Measurements from ENCODE around the gene UGT2B10. TPM values are rescaled to one million over a fixed set of nuclear protein-coding genes. Genes with fewer than 3 reads are reported as not detected.
"Not testable (repeated sequence)": the region's sequence is repeated elsewhere in the genome, so short reads cannot be mapped to it uniquely, and the experiment has no call there.

The UGT2B10 gene
- total RNA-seq, 4 donors from 2014 or later, result not detected

GRCh38 chr4:68808060-68808459, 7.7 kb upstream of the UGT2B10 start:
- H3K27me3 ChIP-seq, result no peaks in the 10 kb centered on the region
- no peak for DNase-seq
- H3K4me1 ChIP-seq, result no peaks in the 10 kb centered on the region
- no peak overlapping the region for H3K27ac ChIP-seq
- H3K4me3 ChIP-seq, result no peak overlapping the region
- no peaks in the 10 kb centered on the region for H3K9me3 ChIP-seq
- TF ChIP-seq CTCF (IDR thresholded peaks at IDR 0.05), result no peak
- TF ChIP-seq POLR2A (IDR thresholded peaks at IDR 0.05), result no peak
- no peaks in the 10 kb centered on the region for H3K36me3 ChIP-seq

GRCh38 chr4:68810919-68811318, 4.9 kb upstream of the UGT2B10 start:
- H3K4me3 ChIP-seq, result no peak overlapping the region
- no peaks in the 10 kb centered on the region for H3K4me1 ChIP-seq
- no peaks in the 10 kb centered on the region for H3K27me3 ChIP-seq
- H3K9me3 ChIP-seq, result no peaks in the 10 kb centered on the region
- H3K27ac ChIP-seq, result no peak overlapping the region
- H3K36me3 ChIP-seq, result no peaks in the 10 kb centered on the region
- TF ChIP-seq POLR2A (IDR thresholded peaks at IDR 0.05), result no peak
- no peak for TF ChIP-seq CTCF (IDR thresholded peaks at IDR 0.05)
- DNase-seq, result no peak

- H3K27ac ChIP-seq, H3K4me3 ChIP-seq, H3K36me3 ChIP-seq, DNase-seq, H3K9me3 ChIP-seq, H3K27me3 ChIP-seq, H3K4me1 ChIP-seq: not testable (repeated sequence)
Observed at GRCh38 chr4:68816410-68817265, 844 bp downstream of the UGT2B10 start.

GRCh38 chr4:68817386-68817785, 1.6 kb downstream of the UGT2B10 start:
- Histone ChIP-seq H3K27ac (no peak overlapping the region), H3K27me3 (no peaks in the 10 kb centered on the region), H3K36me3 (no peaks in the 10 kb centered on the region), H3K4me1 (no peaks in the 10 kb centered on the region), H3K9me3 (no peaks in the 10 kb centered on the region), H3K4me3 (no peak overlapping the region)
- no peak for TF ChIP-seq CTCF (IDR thresholded peaks at IDR 0.05)
- TF ChIP-seq POLR2A (IDR thresholded peaks at IDR 0.05), result no peak
- no peak for DNase-seq

- not testable (repeated sequence) for H3K4me1 ChIP-seq, H3K4me3 ChIP-seq, H3K36me3 ChIP-seq, DNase-seq, H3K27me3 ChIP-seq, H3K9me3 ChIP-seq, H3K27ac ChIP-seq
Observed at GRCh38 chr4:68818030-68818462, 2.3 kb downstream of the UGT2B10 start.

- no peak for DNase-seq
- H3K27ac ChIP-seq, result no peak overlapping the region
- no peaks in the 10 kb centered on the region for H3K36me3 ChIP-seq
- no peak for TF ChIP-seq CTCF (IDR thresholded peaks at IDR 0.05)
- no peak for TF ChIP-seq POLR2A (IDR thresholded peaks at IDR 0.05)
- H3K4me1 ChIP-seq, result no peaks in the 10 kb centered on the region
- H3K9me3 ChIP-seq, result no peaks in the 10 kb centered on the region
- H3K27me3 ChIP-seq, result no peaks in the 10 kb centered on the region
- no peak overlapping the region for H3K4me3 ChIP-seq
Observed at GRCh38 chr4:68831642-68832041, 15.8 kb downstream of the UGT2B10 start.

GRCh38 chr4:68850293-68850692, 34.5 kb downstream of the UGT2B10 start:
- Histone ChIP-seq H3K27ac (no peak overlapping the region), H3K4me1 (no peaks in the 10 kb centered on the region), H3K4me3 (no peak overlapping the region), H3K27me3 (no peaks in the 10 kb centered on the region), H3K36me3 (no peaks in the 10 kb centered on the region), H3K9me3 (no peaks in the 10 kb centered on the region)
- TF ChIP-seq CTCF (IDR thresholded peaks at IDR 0.05), result no peak
- no peak for TF ChIP-seq POLR2A (IDR thresholded peaks at IDR 0.05)
- DNase-seq, result no peak
